ENCODE measurements around the gene NF2. TPM values are rescaled to one million over a fixed set of nuclear protein-coding genes. Genes with fewer than 3 reads are reported as not detected.

NF2 gene
- total RNA-seq, 2 donors from 2014 or later, result 28.5 to 59.9 TPM

GRCh38 chr22:29718949-29719898 lies 115.8 kb downstream of the NF2 start:
- peak overlapping the region; percentile 9 for H3K4me3 Mint-ChIP-seq
- no peaks in the 10 kb centered on the region for H3K36me3 Mint-ChIP-seq (ENCODE audit: low read depth)
- H3K4me1 Mint-ChIP-seq, result no peaks in the 10 kb centered on the region
- no peaks in the 10 kb centered on the region for H3K9me3 Mint-ChIP-seq
- ATAC-seq (replicated peaks), result no peak
- no peak overlapping the region for H3K27ac Mint-ChIP-seq
- H3K27me3 Mint-ChIP-seq, result peaks cover 32% of the 10 kb centered on the region

GRCh38 chr22:29719899-29720645 lies 116.6 kb downstream of the NF2 start, which contains the start of gene CABP7:
TSS of gene CABP7 (plus strand) at chr22:29720003. CDS start at chr22:29720425, 422 bp downstream.
- no peaks in the 10 kb centered on the region for H3K9me3 Mint-ChIP-seq
- peaks cover 32% of the 10 kb centered on the region for H3K27me3 Mint-ChIP-seq
- no peaks in the 10 kb centered on the region for H3K36me3 Mint-ChIP-seq (ENCODE audit: low read depth)
- H3K27ac Mint-ChIP-seq, result no peak within 1 kb of the TSS
- H3K4me1 Mint-ChIP-seq, result no peaks in the 10 kb centered on the region
- no peak for ATAC-seq (replicated peaks)
- peak within 1 kb of the TSS; percentile 9 for H3K4me3 Mint-ChIP-seq

- H3K4me3 Mint-ChIP-seq, result no peak overlapping the region
- no peak for ATAC-seq (replicated peaks)
- H3K9me3 Mint-ChIP-seq, result no peaks in the 10 kb centered on the region
- H3K27me3 Mint-ChIP-seq, result peaks cover 32% of the 10 kb centered on the region
- H3K27ac Mint-ChIP-seq, result no peak overlapping the region
- no peaks in the 10 kb centered on the region for H3K36me3 Mint-ChIP-seq (ENCODE audit: low read depth)
- no peaks in the 10 kb centered on the region for H3K4me1 Mint-ChIP-seq
Observed at GRCh38 chr22:29720811-29721323, 117.4 kb downstream of the NF2 start.

- Mint-ChIP-seq H3K27me3 (peaks cover 25% of the 10 kb centered on the region), H3K36me3 (ENCODE audit: low read depth) (no peaks in the 10 kb centered on the region), H3K4me3 (no peak overlapping the region), H3K27ac (no peak overlapping the region), H3K4me1 (no peaks in the 10 kb centered on the region), H3K9me3 (no peaks in the 10 kb centered on the region)
- ATAC-seq (replicated peaks), result no peak
Observed at GRCh38 chr22:29722151-29722550, 118.7 kb downstream of the NF2 start.

GRCh38 chr22:29722587-29722986 lies 119.2 kb downstream of the NF2 start:
- Mint-ChIP-seq H3K27ac (no peak overlapping the region), H3K9me3 (no peaks in the 10 kb centered on the region), H3K4me1 (no peaks in the 10 kb centered on the region), H3K4me3 (no peak overlapping the region), H3K27me3 (peaks cover 23% of the 10 kb centered on the region), H3K36me3 (ENCODE audit: low read depth) (no peaks in the 10 kb centered on the region)
- no peak for ATAC-seq (replicated peaks)

- ATAC-seq (replicated peaks), result no peak
- Mint-ChIP-seq H3K27ac (no peak overlapping the region), H3K27me3 (peaks cover 16% of the 10 kb centered on the region), H3K36me3 (ENCODE audit: low read depth) (no peaks in the 10 kb centered on the region), H3K4me3 (no peak overlapping the region), H3K9me3 (no peaks in the 10 kb centered on the region), H3K4me1 (no peaks in the 10 kb centered on the region)
Observed at GRCh38 chr22:29723766-29724165, 120.3 kb downstream of the NF2 start.

GRCh38 chr22:29724843-29725242 lies 121.4 kb downstream of the NF2 start:
- H3K36me3 Mint-ChIP-seq (ENCODE audit: low read depth), result no peaks in the 10 kb centered on the region
- no peaks in the 10 kb centered on the region for H3K4me1 Mint-ChIP-seq
- no peaks in the 10 kb centered on the region for H3K9me3 Mint-ChIP-seq
- no peak for ATAC-seq (replicated peaks)
- H3K27me3 Mint-ChIP-seq, result peaks cover 7% of the 10 kb centered on the region
- no peak overlapping the region for H3K27ac Mint-ChIP-seq
- no peak overlapping the region for H3K4me3 Mint-ChIP-seq

- no peak for ATAC-seq (replicated peaks)
- Mint-ChIP-seq H3K4me3 (no peak overlapping the region), H3K4me1 (no peaks in the 10 kb centered on the region), H3K27me3 (peaks cover 7% of the 10 kb centered on the region), H3K27ac (no peak overlapping the region), H3K36me3 (ENCODE audit: low read depth) (no peaks in the 10 kb centered on the region), H3K9me3 (no peaks in the 10 kb centered on the region)
Observed at GRCh38 chr22:29726106-29726505, 122.7 kb downstream of the NF2 start.

GRCh38 chr22:29726512-29727130 lies 123.2 kb downstream of the NF2 start:
- peaks cover 3% of the 10 kb centered on the region for H3K27me3 Mint-ChIP-seq
- ATAC-seq (replicated peaks), result no peak
- H3K36me3 Mint-ChIP-seq (ENCODE audit: low read depth), result no peaks in the 10 kb centered on the region
- no peak overlapping the region for H3K4me3 Mint-ChIP-seq
- H3K4me1 Mint-ChIP-seq, result no peaks in the 10 kb centered on the region
- H3K9me3 Mint-ChIP-seq, result no peaks in the 10 kb centered on the region
- H3K27ac Mint-ChIP-seq, result no peak overlapping the region

- Mint-ChIP-seq H3K4me3 (no peak overlapping the region), H3K27me3 (no peaks in the 10 kb centered on the region), H3K36me3 (ENCODE audit: low read depth) (no peaks in the 10 kb centered on the region), H3K9me3 (no peaks in the 10 kb centered on the region), H3K27ac (no peak overlapping the region), H3K4me1 (no peaks in the 10 kb centered on the region)
- ATAC-seq (replicated peaks), result no peak
Observed at GRCh38 chr22:29727131-29727523, 123.7 kb downstream of the NF2 start.

GRCh38 chr22:29729161-29729560 lies 125.7 kb downstream of the NF2 start:
- Mint-ChIP-seq H3K4me1 (no peaks in the 10 kb centered on the region), H3K27me3 (no peaks in the 10 kb centered on the region), H3K27ac (no peak overlapping the region), H3K9me3 (no peaks in the 10 kb centered on the region), H3K36me3 (ENCODE audit: low read depth) (no peaks in the 10 kb centered on the region), H3K4me3 (no peak overlapping the region)
- no peak for ATAC-seq (replicated peaks)

GRCh38 chr22:29731058-29731850 lies 127.8 kb downstream of the NF2 start:
- no peak for ATAC-seq (replicated peaks)

GRCh38 chr22:29732883-29733282 lies 129.4 kb downstream of the NF2 start:
- Mint-ChIP-seq H3K9me3 (no peaks in the 10 kb centered on the region), H3K27ac (no peak overlapping the region), H3K4me1 (no peaks in the 10 kb centered on the region), H3K36me3 (ENCODE audit: low read depth) (no peaks in the 10 kb centered on the region), H3K4me3 (no peak overlapping the region), H3K27me3 (no peaks in the 10 kb centered on the region)
- ATAC-seq (replicated peaks), result no peak

More at GRCh38 chr22:29731058-29731850, 127.8 kb downstream of the NF2 start:
- Mint-ChIP-seq H3K27ac (peak overlapping the region; percentile 21), H3K9me3 (no peaks in the 10 kb centered on the region), H3K27me3 (no peaks in the 10 kb centered on the region), H3K4me3 (no peak overlapping the region), H3K36me3 (ENCODE audit: low read depth) (no peaks in the 10 kb centered on the region), H3K4me1 (no peaks in the 10 kb centered on the region)
